H1 (cell line): ENCODE data around the gene CDT1. TPM values are rescaled to one million over a fixed set of nuclear protein-coding genes. Genes with fewer than 3 reads are reported as not detected.

ENCODE experiments used
- CTCF ChIA-PET: fragments of 300-600 bp; sonication (Branson Sonifier 250); formaldehyde crosslinking; loops from one replicate; lab custom pipeline; 2021; ENCODE audit not compliant: partially characterized antibody; lab: Charles Lee
- POLR2A ChIA-PET: fragments of 300-600 bp; sonication (Branson Sonifier 250); formaldehyde crosslinking; loops from one replicate; lab custom pipeline; 2021; ENCODE audit warnings: inconsistent platforms; ENCODE audit not compliant: partially characterized antibody; lab: Charles Lee
- DNase-seq, 2 experiments: peaks; one replicate each; pipeline versions ENCODE4 v3.0.0 to v3.0.0-alpha.2; 2010 to 2022; ENCODE audit warnings: low spot score in 2 of 2, low read depth in 1 of 2, mixed read lengths in 1 of 2
- FAIRE-seq: peaks from 2 replicates; lab custom pipeline; 2011; peaks lifted over from hg19 to GRCh38; lab: Jason Lieb, UNC
- H2AFZ ChIP-seq: 2 replicates; pipeline ENCODE4 v1.8.1; 2012; ENCODE audit warnings: low read length, inconsistent platforms
- H2AK5ac ChIP-seq: 2 replicates; pipeline ENCODE4 v1.6.1; 2013; ENCODE audit warnings: low read depth, low read length
- H2BK120ac ChIP-seq: replicated peaks from 2 replicates; pipeline ENCODE3; 2013; ENCODE audit warnings: low read depth, low read length, inconsistent platforms
- H2BK12ac ChIP-seq: 2 replicates; pipeline ENCODE4 v1.6.1; 2013; ENCODE audit warnings: low read depth, low read length
- H2BK15ac ChIP-seq: 2 replicates; pipeline ENCODE4 v1.6.1; 2013; ENCODE audit warnings: low read length
- H2BK20ac ChIP-seq: 2 replicates; pipeline ENCODE4 v1.6.1; 2013; ENCODE audit warnings: low read length
- H2BK5ac ChIP-seq: 2 replicates; pipeline ENCODE4 v1.6.1; 2013; ENCODE audit warnings: low read depth, low read length
- H3K14ac ChIP-seq: 2 replicates; pipeline ENCODE4 v1.6.1; 2013; ENCODE audit warnings: inconsistent platforms; ENCODE audit not compliant: insufficient read length
- H3K18ac ChIP-seq: 2 replicates; pipeline ENCODE4 v1.6.1; 2013; ENCODE audit warnings: low read length; ENCODE audit errors: extremely low read depth
- H3K23ac ChIP-seq: 2 replicates; pipeline ENCODE4 v1.6.1; 2013; ENCODE audit warnings: inconsistent platforms; ENCODE audit not compliant: insufficient read length
- H3K23me2 ChIP-seq: 2 replicates; pipeline ENCODE4 v1.6.1; 2013; ENCODE audit warnings: low read depth, low read length
- H3K27ac ChIP-seq: 2 replicates; pipeline ENCODE4 v1.6.1; 2011; ENCODE audit warnings: low read depth, low read length, inconsistent platforms
- H3K27me3 ChIP-seq, 4 experiments: replicated peaks in 1 of 4; 1 replicate in 1 of 4; 2 replicates in 3 of 4; pipeline versions ENCODE4 v1.6.1 to v1.8.1; 2011 to 2013; ENCODE audit warnings: low read length in 3 of 4, mild to moderate bottlenecking in 3 of 4, inconsistent platforms in 2 of 4, mixed read lengths in 2 of 4, moderate library complexity in 1 of 4; ENCODE audit not compliant: control insufficient read depth in 3 of 4, insufficient read depth in 3 of 4; ENCODE audit errors: extremely low read depth in 1 of 4
- H3K36me3 ChIP-seq, 4 experiments: 2 replicates each; pipeline versions ENCODE4 v1.6.1 to v1.8.1; 2011 to 2013; ENCODE audit warnings: mild to moderate bottlenecking in 4 of 4, low read length in 3 of 4, moderate library complexity in 2 of 4, control low read depth in 1 of 4, inconsistent platforms in 1 of 4; ENCODE audit not compliant: insufficient read depth in 4 of 4, control insufficient read depth in 2 of 4
- H3K4ac ChIP-seq: replicated peaks from 2 replicates; pipeline ENCODE3; 2013; ENCODE audit warnings: low read length, low read depth, mixed read lengths, inconsistent platforms; ENCODE audit not compliant: insufficient read length
- H3K4me1 ChIP-seq, 4 experiments: replicated peaks in 1 of 4; 1 replicate in 1 of 4; 2 replicates in 3 of 4; pipeline versions ENCODE4 v1.6.1 to v1.8.1; 2011 to 2013; ENCODE audit warnings: low read length in 3 of 4, inconsistent platforms in 2 of 4, mixed read lengths in 1 of 4; ENCODE audit not compliant: insufficient read depth in 4 of 4, control insufficient read depth in 3 of 4
- H3K4me2 ChIP-seq, 2 experiments: 2 replicates each; pipeline versions ENCODE4 v1.6.1 to v1.8.1; 2011 to 2013; ENCODE audit warnings: low read depth in 2 of 2, low read length in 2 of 2, control low read depth in 1 of 2, inconsistent platforms in 1 of 2, mild to moderate bottlenecking in 1 of 2; ENCODE audit not compliant: insufficient read depth in 1 of 2
- H3K4me3 ChIP-seq, 4 experiments: fragments of 200-600, 300-600 bp in 1 of 4; sonication (generic), shearing (Covaris generic), sonication (Bioruptor Twin) in 1 of 4; 2 replicates each; pipeline versions ENCODE4 v1.5.1 to v1.8.1; 2011 to 2016; ENCODE audit warnings: low read length in 4 of 4, low read depth in 3 of 4, control low read depth in 2 of 4, inconsistent platforms in 2 of 4, mild to moderate bottlenecking in 2 of 4, mixed read lengths in 1 of 4, moderate library complexity in 1 of 4; ENCODE audit not compliant: insufficient read depth in 2 of 4; ENCODE audit errors: extremely low read depth in 1 of 4
- H3K56ac ChIP-seq: replicated peaks from 2 replicates; pipeline ENCODE3; 2013; ENCODE audit warnings: low read depth, mild to moderate bottlenecking, mixed read lengths, low read length, inconsistent platforms; ENCODE audit not compliant: insufficient read length
- H3K79me1 ChIP-seq: 2 replicates; pipeline ENCODE4 v1.6.1; 2013; ENCODE audit warnings: low read depth, low read length, control low read depth
- H3K79me2 ChIP-seq, 2 experiments: 2 replicates each; pipeline versions ENCODE4 v1.6.1 to v1.8.1; 2012 to 2013; ENCODE audit warnings: low read length in 2 of 2, mild to moderate bottlenecking in 2 of 2, inconsistent platforms in 1 of 2; ENCODE audit not compliant: insufficient read depth in 2 of 2, control insufficient read depth in 1 of 2
- H3K9ac ChIP-seq, 4 experiments: replicated peaks in 1 of 4; 1 replicate in 1 of 4; 2 replicates in 3 of 4; pipeline versions ENCODE4 v1.6.1 to v1.8.1; 2011 to 2013; ENCODE audit warnings: low read depth in 3 of 4, low read length in 3 of 4, control low read depth in 2 of 4, mild to moderate bottlenecking in 2 of 4, moderate library complexity in 2 of 4, inconsistent platforms in 1 of 4; ENCODE audit errors: extremely low read depth in 1 of 4
- H3K9me3 ChIP-seq, 2 experiments: 2 replicates each; pipeline versions ENCODE4 v1.6.1 to v1.8.1; 2012 to 2013; ENCODE audit warnings: mild to moderate bottlenecking in 2 of 2, moderate library complexity in 2 of 2, control low read depth in 1 of 2, inconsistent platforms in 1 of 2, low read depth in 1 of 2, low read length in 1 of 2, mixed read lengths in 1 of 2; ENCODE audit not compliant: insufficient read depth in 2 of 2
- H4K20me1 ChIP-seq, 2 experiments: replicated peaks in 1 of 2; 2 replicates each; pipeline versions ENCODE3 to v1.8.1; 2011 to 2013; ENCODE audit warnings: inconsistent platforms in 2 of 2, low read length in 2 of 2, mild to moderate bottlenecking in 1 of 2; ENCODE audit not compliant: insufficient read depth in 2 of 2, control insufficient read depth in 1 of 2
- H4K5ac ChIP-seq: 2 replicates; pipeline ENCODE4 v1.6.1; 2013; ENCODE audit warnings: low read length, low read depth, mixed read lengths, inconsistent platforms; ENCODE audit not compliant: insufficient read length
- H4K8ac ChIP-seq: 2 replicates; pipeline ENCODE4 v1.8.0; 2013; ENCODE audit warnings: mild to moderate bottlenecking, moderate library complexity, low read length, inconsistent platforms; ENCODE audit not compliant: insufficient read depth; ENCODE audit errors: extremely low read depth
- H4K91ac ChIP-seq: replicated peaks from 2 replicates; pipeline ENCODE3; 2013; ENCODE audit warnings: low read length, mixed read lengths, inconsistent platforms; ENCODE audit not compliant: insufficient read length
- BCL11A ChIP-seq, 2 experiments: IDR thresholded peaks; one replicate each; pipeline ENCODE4 v1.6.1; 2011; ENCODE audit warnings: low read depth in 2 of 2, low read length in 2 of 2, mild to moderate bottlenecking in 2 of 2
- CBX5 ChIP-seq: fragments of 300-800, 300-1000 bp; sonication (generic); IDR thresholded peaks from 2 replicates; pipeline ENCODE4 v1.7.1; 2016; ENCODE audit warnings: antibody characterized with exemption, low read length, low read depth
- YY1 ChIP-seq: IDR thresholded peaks from 2 replicates; pipeline ENCODE4 v1.6.1; 2011; ENCODE audit warnings: low read depth, mild to moderate bottlenecking, low read length
- WGBS, 2 experiments: shearing (Covaris generic) in 1 of 2; methylation state at CpG; one replicate each; pipeline versions ENCODE4 v1.1.6 to v1.1.7; 2013 to 2015; ENCODE audit warnings: low lambda C conversion rate in 2 of 2, mixed read lengths in 2 of 2, inconsistent platforms in 1 of 2, low coverage in 1 of 2, missing lambda C conversion rate in 1 of 2; ENCODE audit not compliant: insufficient replicate concordance in 2 of 2, insufficient coverage in 1 of 2, insufficient read length in 1 of 2; ENCODE audit errors: extremely low coverage in 1 of 2, missing lambda C conversion rate in 1 of 2; 5-methylcytosine and 5-hydroxymethylcytosine counted together
- polyA plus RNA-seq, 7 experiments: library from polyadenylated mRNA; depleted of rRNA in 3 of 7; stranded (reverse) in 5 of 7; unstranded in 2 of 7; fragments of >200 nt in 5 of 7; fragments of 200-250 nt in 2 of 7; gene quantifications; 1 replicate in 5 of 7; 2 replicates in 1 of 7; 4 replicates in 1 of 7; pipeline versions ENCODE4 v1.2.1 to v1.2.3, GENCODE V29; 2011 to 2013; ENCODE audit warnings: missing spikeins in 2 of 7, mixed read lengths in 2 of 7
- total RNA-seq: library from RNA; stranded (reverse); fragmentation: NEBNext Ultra II Directional; extraction: Animal tissue kit (Norgen Biotek cat#: 25700); gene quantifications from 2 replicates; pipeline ENCODE4 v1.2.1, GENCODE V29; 2021
- TF ChIP-seq, protein P1 (sequence below): IDR thresholded peaks from 2 replicates; pipeline ENCODE4 v1.6.1; 2011; ENCODE audit warnings: low read depth, mild to moderate bottlenecking, low read length; ENCODE audit not compliant: insufficient read depth

Gene CDT1
- total and polyA plus RNA-seq, 2 of the 8 experiments (the other 6 are each of a cell fraction or from before 2014, with no cell fraction given) = 76.7 to 95.4 TPM

DNA sequence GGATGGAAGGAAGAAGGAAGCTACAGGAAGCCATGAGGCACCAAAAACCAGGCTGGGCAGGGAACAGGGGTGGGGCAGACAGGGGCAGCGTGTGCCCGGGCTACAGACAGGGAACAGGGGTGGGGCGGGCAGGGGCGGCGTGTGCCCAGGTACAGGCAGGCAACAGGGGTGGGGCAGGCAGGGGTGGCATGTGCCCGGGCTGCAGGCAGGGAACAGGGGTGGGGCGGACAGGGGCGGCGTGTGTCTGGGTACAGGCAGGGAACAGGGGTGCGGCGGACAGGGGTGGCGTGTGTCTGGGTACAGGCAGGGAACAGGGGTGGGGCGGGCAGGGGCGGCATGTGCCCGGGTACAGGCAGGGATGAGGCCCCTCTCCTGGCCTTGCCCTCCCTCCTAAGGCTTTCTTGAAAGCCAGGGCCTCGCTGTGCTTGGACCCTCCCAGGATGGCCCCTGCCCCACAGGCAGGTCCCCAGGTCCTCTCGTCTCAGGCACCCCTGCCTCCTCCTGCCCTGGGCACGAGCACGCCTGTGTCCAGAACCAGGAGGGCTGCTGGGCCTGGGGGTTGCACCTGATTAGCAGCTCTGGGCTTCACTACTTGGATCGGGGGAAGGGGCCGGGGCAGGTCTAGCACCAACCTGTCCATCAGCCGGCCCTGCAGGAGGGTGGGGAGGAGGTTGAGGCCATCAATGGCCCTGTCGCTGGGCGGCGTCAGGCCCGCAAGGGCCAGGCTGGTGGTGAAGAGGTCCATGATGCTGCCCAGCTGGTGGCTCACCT lies 22.7 kb downstream of the CDT1 start:
- no peak overlapping the region for H2AFZ ChIP-seq
- ChIA-PET CTCF (interaction anchor here (0.6 to 1.1 kb wide), 4 partner anchors 11 to 218 kb away, joined by 3 to 4 read pairs (median 4); no protein-coding TSS in a partner anchor), POLR2A (interaction anchor here (0.9 to 1.6 kb wide), 2 partner anchors 8 to 20 kb away, joined by 3 to 4 read pairs; no protein-coding TSS in a partner anchor)
- H3K9me3 ChIP-seq = no peaks in the 10 kb centered on the region
- no peak overlapping the region for H3K18ac ChIP-seq
- no peaks in the 10 kb centered on the region for H3K36me3 ChIP-seq
- H3K79me2 ChIP-seq = no peaks in the 10 kb centered on the region
- H3K4me3 ChIP-seq = no peak overlapping the region
- 0 out of 2 replicates have a peak, but pooled peaks cover 3% of the 10 kb centered on the region for H3K79me1 ChIP-seq
- 96% methylated on average over 15 of the region's 26 CpGs; no CpG with 5 or more reads in 1 of the 2 experiments for WGBS, 2 experiments
- H4K91ac ChIP-seq = no peak overlapping the region
- no peak overlapping the region for H2AK5ac ChIP-seq
- H4K8ac ChIP-seq = no peak overlapping the region; the same call in 1 of the 2 replicates
- no peak overlapping the region for H2BK20ac ChIP-seq
- DNase-seq (no peak), FAIRE-seq (no peak)
- no peak overlapping the region for H3K14ac ChIP-seq
- no peak overlapping the region for H3K4me2 ChIP-seq
- H3K4ac ChIP-seq = no peak overlapping the region
- TF ChIP-seq BCL11A (IDR thresholded peaks at IDR 0.05; ENCODE audit: low read depth in 2 of 2, low read length in 2 of 2) = no peak
- no peak for TF ChIP-seq YY1
- TF ChIP-seq CBX5 = no peak
- TF ChIP-seq, protein P1, sequence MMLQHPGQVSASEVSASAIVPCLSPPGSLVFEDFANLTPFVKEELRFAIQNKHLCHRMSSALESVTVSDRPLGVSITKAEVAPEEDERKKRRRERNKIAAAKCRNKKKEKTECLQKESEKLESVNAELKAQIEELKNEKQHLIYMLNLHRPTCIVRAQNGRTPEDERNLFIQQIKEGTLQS = no peak
- no peaks in the 10 kb centered on the region for H3K27me3 ChIP-seq
- no peak overlapping the region for H3K56ac ChIP-seq
- H3K4me1 ChIP-seq = no peaks in the 10 kb centered on the region
- no peak overlapping the region for H3K27ac ChIP-seq
- H2BK5ac ChIP-seq = no peak overlapping the region
- H4K20me1 ChIP-seq = peaks cover 2 to 6% of the 10 kb centered on the region in 2 experiments
- no peak overlapping the region for H3K9ac ChIP-seq
- no peak overlapping the region for H4K5ac ChIP-seq
- H3K23ac ChIP-seq = no peak overlapping the region
- no peak overlapping the region for H2BK12ac ChIP-seq
- no peaks in the 10 kb centered on the region for H3K23me2 ChIP-seq
- H2BK15ac ChIP-seq = no peak overlapping the region
- no peak overlapping the region for H2BK120ac ChIP-seq
